ENCODE measurements around the gene CBLC. TPM values are rescaled to one million over a fixed set of nuclear protein-coding genes. Genes with fewer than 3 reads are reported as not detected.

Gene CBLC
- total RNA-seq, 1 donor from 2014 or later = 9.9 TPM

GRCh38 chr19:44752816-44753625, 24.7 kb upstream of the CBLC start:
- Histone ChIP-seq H3K4me3 (ENCODE audit: low read depth, low read length) (peak overlapping the region; percentile 16), H3K36me3 (ENCODE audit: control insufficient read depth, insufficient read depth, low read length) (peaks cover 8% of the 10 kb centered on the region), H3K27me3 (ENCODE audit: control insufficient read depth, insufficient read depth, low read length) (no peaks in the 10 kb centered on the region)
- peak; percentile 4 for TF ChIP-seq CTCF (IDR thresholded peaks at IDR 0.05; ENCODE audit: insufficient read depth, low read length, poor library complexity, severe bottlenecking)
- DNase-seq (ENCODE audit: low read depth) = peak; percentile 92

DNA sequence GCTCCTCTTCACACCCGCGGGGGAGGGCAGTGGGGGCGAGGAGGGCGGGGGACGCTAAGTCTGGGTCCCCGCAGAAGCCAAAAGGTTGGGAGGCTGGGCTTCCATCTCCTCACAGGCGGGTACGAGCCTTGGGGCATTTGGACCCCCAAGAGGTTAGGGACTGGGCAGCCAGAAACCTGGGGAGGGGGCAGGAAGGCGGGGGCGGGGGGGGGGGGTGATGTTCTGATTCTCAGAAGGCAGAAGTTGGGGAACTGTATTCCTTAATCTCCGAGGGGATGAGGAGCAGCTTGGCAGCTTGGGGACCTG, 24.1 kb upstream of the CBLC start:
- peak overlapping the region; percentile 16 for H3K4me3 ChIP-seq (ENCODE audit: low read depth, low read length)
- DNase-seq (ENCODE audit: low read depth) = no peak
- no peak for TF ChIP-seq CTCF (IDR thresholded peaks at IDR 0.05; ENCODE audit: insufficient read depth, low read length, poor library complexity, severe bottlenecking)
- H3K27me3 ChIP-seq (ENCODE audit: control insufficient read depth, insufficient read depth, low read length) = no peaks in the 10 kb centered on the region
- peaks cover 9% of the 10 kb centered on the region for H3K36me3 ChIP-seq (ENCODE audit: control insufficient read depth, insufficient read depth, low read length)

- Histone ChIP-seq H3K27me3 (ENCODE audit: control insufficient read depth, insufficient read depth, low read length) (no peaks in the 10 kb centered on the region), H3K4me3 (ENCODE audit: low read depth, low read length) (peak overlapping the region; percentile 16), H3K36me3 (ENCODE audit: control insufficient read depth, insufficient read depth, low read length) (peaks cover 9% of the 10 kb centered on the region)
- DNase-seq (ENCODE audit: low read depth) = no peak
- no peak for TF ChIP-seq CTCF (IDR thresholded peaks at IDR 0.05; ENCODE audit: insufficient read depth, low read length, poor library complexity, severe bottlenecking)
These were observed 23.5 kb upstream of the CBLC start for GRCh38 chr19:44753932-44754749.

- TF ChIP-seq CTCF (IDR thresholded peaks at IDR 0.05; ENCODE audit: insufficient read depth, low read length, poor library complexity, severe bottlenecking) = no peak
- H3K4me3 ChIP-seq (ENCODE audit: low read depth, low read length) = no peak overlapping the region
- no peaks in the 10 kb centered on the region for H3K27me3 ChIP-seq (ENCODE audit: control insufficient read depth, insufficient read depth, low read length)
- H3K36me3 ChIP-seq (ENCODE audit: control insufficient read depth, insufficient read depth, low read length) = peaks cover 9% of the 10 kb centered on the region
- no peak for DNase-seq (ENCODE audit: low read depth)
These were observed 23.0 kb upstream of the CBLC start for GRCh38 chr19:44754750-44755080.

DNA sequence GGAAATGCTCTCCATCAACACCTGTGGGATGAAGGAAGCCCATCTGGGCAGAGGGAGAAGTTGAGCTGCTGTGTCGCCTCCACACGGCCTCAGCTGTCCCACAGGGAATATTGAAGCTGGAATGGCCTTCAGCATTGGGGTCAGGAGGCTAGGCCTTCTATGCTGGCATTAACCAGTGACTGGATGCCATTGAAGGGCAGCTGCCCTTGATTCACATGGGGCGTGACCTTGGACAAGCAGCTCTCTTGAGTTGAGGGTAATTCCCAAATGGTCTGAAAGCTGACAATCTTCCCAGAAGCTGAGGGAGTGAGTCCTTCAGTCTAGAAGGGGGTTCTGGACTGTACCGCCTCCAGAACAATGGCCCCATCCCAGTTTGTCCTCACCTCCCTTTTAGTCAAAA, 22.5 kb upstream of the CBLC start:
- H3K4me3 ChIP-seq (ENCODE audit: low read depth, low read length) = no peak overlapping the region
- H3K36me3 ChIP-seq (ENCODE audit: control insufficient read depth, insufficient read depth, low read length) = peaks cover 8% of the 10 kb centered on the region
- H3K27me3 ChIP-seq (ENCODE audit: control insufficient read depth, insufficient read depth, low read length) = no peaks in the 10 kb centered on the region
- no peak for DNase-seq (ENCODE audit: low read depth)
- no peak for TF ChIP-seq CTCF (IDR thresholded peaks at IDR 0.05; ENCODE audit: insufficient read depth, low read length, poor library complexity, severe bottlenecking)

Data from kidney epithelial cell (primary cell).